Duodenal mucosa (tissue), 2 donors: ENCODE measurements around the gene TMEM126A.

ENCODE experiments used
- H3K27ac ChIP-seq: one replicate; pipeline ENCODE4 v1.7.0; 2013; ENCODE audit warnings: low read depth, low read length
- H3K27me3 ChIP-seq, 2 donors: one replicate each; pipeline ENCODE4 v1.7.0; 2013; ENCODE audit warnings: low read length in 2 of 2, control low read depth in 1 of 2; ENCODE audit not compliant: insufficient read depth in 2 of 2, control insufficient read depth in 1 of 2
- H3K36me3 ChIP-seq, 2 donors: one replicate each; pipeline ENCODE4 v1.7.0; 2013; ENCODE audit warnings: low read length in 2 of 2, control low read depth in 1 of 2; ENCODE audit not compliant: insufficient read depth in 2 of 2, control insufficient read depth in 1 of 2
- H3K4me1 ChIP-seq, 2 donors: one replicate each; pipeline ENCODE4 v1.7.0; 2013; ENCODE audit warnings: low read length in 2 of 2, control low read depth in 1 of 2; ENCODE audit not compliant: insufficient read depth in 2 of 2, control insufficient read depth in 1 of 2
- H3K4me3 ChIP-seq, 2 donors: one replicate each; pipeline ENCODE4 v1.7.0; 2013; ENCODE audit warnings: low read length in 2 of 2, low read depth in 1 of 2
- H3K9ac ChIP-seq, 2 donors: one replicate each; pipeline ENCODE4 v1.7.0; 2013; ENCODE audit warnings: low read length in 2 of 2, low read depth in 1 of 2
- H3K9me3 ChIP-seq, 2 donors: one replicate each; pipeline ENCODE4 v1.7.0; 2013; ENCODE audit warnings: low read length in 2 of 2, control low read depth in 1 of 2; ENCODE audit not compliant: control insufficient read depth in 1 of 2

The TMEM126A gene

GRCh38 chr11:85694385-85694980 lies 46.7 kb downstream of the TMEM126A start:
- peaks cover 0 to 4% of the 10 kb centered on the region in 2 donors for H3K36me3 ChIP-seq
- no peaks in the 10 kb centered on the region for H3K9me3 ChIP-seq
- H3K4me1 ChIP-seq, result peaks cover 2 to 5% of the 10 kb centered on the region in 2 donors
- H3K27ac ChIP-seq, result no peak overlapping the region
- H3K9ac ChIP-seq, result no peak overlapping the region
- no peak overlapping the region for H3K4me3 ChIP-seq
- no peaks in the 10 kb centered on the region for H3K27me3 ChIP-seq

DNA sequence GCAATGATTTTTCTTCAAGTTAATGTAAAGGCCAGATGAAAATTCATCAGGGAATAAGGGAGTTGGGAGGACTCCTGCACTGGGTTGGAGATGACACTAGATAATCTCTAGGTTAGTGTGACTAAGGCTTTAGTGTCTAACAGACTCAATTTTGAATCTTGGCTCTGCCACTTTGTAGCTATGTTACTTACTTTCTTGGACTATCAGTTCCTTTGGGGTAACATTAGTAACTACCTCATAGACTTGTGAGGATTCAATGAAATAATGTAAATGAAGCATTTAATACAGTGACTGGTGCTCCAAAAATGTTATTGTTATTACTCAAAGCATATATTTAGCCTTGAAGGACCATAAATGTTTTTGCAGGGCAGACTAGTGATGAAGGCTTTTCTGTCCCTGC lies 47.8 kb downstream of the TMEM126A start:
- Histone ChIP-seq H3K4me1 (peaks cover 10 to 15% of the 10 kb centered on the region in 2 donors), H3K9me3 (no peaks in the 10 kb centered on the region), H3K9ac (no peak overlapping the region), H3K4me3 (no peak overlapping the region), H3K27ac (no peak overlapping the region), H3K36me3 (peaks cover 0 to 4% of the 10 kb centered on the region in 2 donors), H3K27me3 (no peaks in the 10 kb centered on the region)

- no peaks in the 10 kb centered on the region for H3K9me3 ChIP-seq
Observed at GRCh38 chr11:85697747-85698146, 50.0 kb downstream of the TMEM126A start.

GRCh38 chr11:85698195-85698594 lies 50.4 kb downstream of the TMEM126A start:
- H3K9ac ChIP-seq, result no peak overlapping the region
- no peaks in the 10 kb centered on the region for H3K9me3 ChIP-seq
- H3K4me1 ChIP-seq, result peaks cover 11 to 18% of the 10 kb centered on the region in 2 donors
- H3K36me3 ChIP-seq, result peaks cover 0 to 8% of the 10 kb centered on the region in 2 donors
- no peak overlapping the region for H3K4me3 ChIP-seq
- H3K27me3 ChIP-seq, result no peaks in the 10 kb centered on the region
- H3K27ac ChIP-seq, result no peak overlapping the region

More at GRCh38 chr11:85697747-85698146, 50.0 kb downstream of the TMEM126A start:
- Histone ChIP-seq H3K27ac (no peak overlapping the region), H3K36me3 (peaks cover 0 to 8% of the 10 kb centered on the region in 2 donors), H3K9ac (no peak overlapping the region), H3K4me3 (no peak overlapping the region), H3K27me3 (no peaks in the 10 kb centered on the region), H3K4me1 (peaks cover 11 to 18% of the 10 kb centered on the region in 2 donors)

DNA sequence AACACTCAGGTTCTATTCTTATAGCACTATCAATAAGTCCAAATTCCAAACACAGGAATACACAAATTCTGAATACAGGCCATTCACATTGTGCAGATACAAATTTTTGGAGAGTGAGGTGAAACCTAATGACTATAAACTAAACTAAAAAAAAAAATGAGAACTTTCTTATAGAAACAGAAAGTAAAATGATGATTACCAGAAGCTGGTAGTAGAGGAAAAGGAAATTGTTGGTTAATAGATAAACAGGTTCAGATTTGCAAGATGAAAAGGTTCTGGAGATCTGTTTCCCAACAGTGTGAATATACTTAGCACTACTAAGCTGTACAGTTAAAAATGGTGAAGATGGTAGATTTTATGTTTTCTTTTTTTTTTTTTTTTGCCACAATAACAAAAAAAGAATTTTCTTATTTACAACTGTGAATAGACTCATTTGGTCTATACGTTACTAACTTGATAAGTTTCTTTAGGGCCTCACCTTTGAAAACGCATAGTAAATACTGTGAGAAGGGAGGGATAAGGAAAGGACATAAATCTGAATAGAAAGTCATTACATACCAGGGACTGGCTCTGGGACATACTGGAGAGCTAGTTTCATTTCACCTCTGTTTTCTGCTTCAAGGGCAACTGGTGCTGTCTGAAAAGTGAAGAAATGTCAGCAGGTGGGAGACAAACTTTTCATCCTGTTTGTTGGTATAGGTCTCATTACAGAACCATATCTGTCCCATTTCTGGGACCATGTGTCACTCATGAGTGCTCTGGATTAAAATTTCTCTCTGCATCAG lies 52.4 kb downstream of the TMEM126A start:
- peaks cover 11 to 18% of the 10 kb centered on the region in 2 donors for H3K4me1 ChIP-seq
- peak overlapping the region in 1 of 2 donors; percentile 32 for H3K4me3 ChIP-seq

GRCh38 chr11:85704967-85705366 lies 57.2 kb downstream of the TMEM126A start:
- Histone ChIP-seq H3K27ac (no peak overlapping the region), H3K4me1 (peaks cover 4 to 9% of the 10 kb centered on the region in 2 donors), H3K4me3 (no peak overlapping the region), H3K9ac (no peak overlapping the region), H3K36me3 (peaks cover 0 to 4% of the 10 kb centered on the region in 2 donors), H3K27me3 (no peaks in the 10 kb centered on the region), H3K9me3 (no peaks in the 10 kb centered on the region)

More for the DNA sequence above, 52.4 kb downstream of the TMEM126A start:
- Histone ChIP-seq H3K9me3 (no peaks in the 10 kb centered on the region), H3K27ac (no peak overlapping the region), H3K36me3 (peaks cover 0 to 8% of the 10 kb centered on the region in 2 donors), H3K27me3 (no peaks in the 10 kb centered on the region), H3K9ac (peak overlapping the region in 1 of 2 donors; percentile 16)

GRCh38 chr11:85705800-85706199 lies 58.0 kb downstream of the TMEM126A start:
- Histone ChIP-seq H3K27ac (no peak overlapping the region), H3K4me3 (no peak overlapping the region), H3K4me1 (peaks cover 0 to 4% of the 10 kb centered on the region in 2 donors)

More at GRCh38 chr11:85705800-85706199, 58.0 kb downstream of the TMEM126A start:
- Histone ChIP-seq H3K9me3 (no peaks in the 10 kb centered on the region), H3K36me3 (peaks cover 0 to 4% of the 10 kb centered on the region in 2 donors), H3K27me3 (no peaks in the 10 kb centered on the region), H3K9ac (no peak overlapping the region)
